NCI-H2196 (cell line): Measurements from ENCODE around the gene ME3.
"Not testable (repeated sequence)": the region's sequence is repeated elsewhere in the genome, so short reads cannot be mapped to it uniquely, and the experiment has no call there.

Experiments
- DNase-seq: peaks from one replicate; lab custom pipeline; 2025; ENCODE audit not compliant: unreplicated experiment; lab: John Stamatoyannopoulos, UW

The ME3 gene

DNA sequence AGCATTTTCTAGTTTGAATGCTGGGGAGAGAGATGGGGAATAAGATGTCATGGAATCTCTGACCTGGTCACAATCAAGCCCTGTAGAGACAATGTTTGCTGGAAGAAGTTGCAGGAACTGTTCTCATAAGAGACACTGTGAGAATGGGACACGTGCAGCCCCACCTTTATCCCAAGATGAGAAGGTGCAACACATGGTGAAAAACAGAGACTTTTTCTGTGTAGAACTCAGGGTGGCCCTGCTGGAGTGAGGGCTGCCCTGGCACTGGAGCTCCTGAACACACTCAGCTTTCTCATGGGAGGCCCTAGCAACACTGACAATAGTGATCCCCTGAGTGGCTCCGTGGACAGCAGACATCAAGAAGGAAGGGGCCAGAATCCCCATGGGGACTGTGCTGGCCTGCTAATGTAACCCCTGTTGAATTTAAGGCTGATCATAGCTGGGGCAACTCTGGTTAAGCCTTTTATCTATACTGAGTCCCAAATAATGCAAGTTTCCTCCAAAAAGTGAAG lies 106.6 kb downstream of the ME3 start:
- no peak for DNase-seq

- no peak for DNase-seq
Measured at GRCh38 chr11:86565388-86565787, 107.0 kb downstream of the ME3 start.

GRCh38 chr11:86562842-86563241 lies 109.6 kb downstream of the ME3 start:
- DNase-seq = not testable (repeated sequence)

DNA sequence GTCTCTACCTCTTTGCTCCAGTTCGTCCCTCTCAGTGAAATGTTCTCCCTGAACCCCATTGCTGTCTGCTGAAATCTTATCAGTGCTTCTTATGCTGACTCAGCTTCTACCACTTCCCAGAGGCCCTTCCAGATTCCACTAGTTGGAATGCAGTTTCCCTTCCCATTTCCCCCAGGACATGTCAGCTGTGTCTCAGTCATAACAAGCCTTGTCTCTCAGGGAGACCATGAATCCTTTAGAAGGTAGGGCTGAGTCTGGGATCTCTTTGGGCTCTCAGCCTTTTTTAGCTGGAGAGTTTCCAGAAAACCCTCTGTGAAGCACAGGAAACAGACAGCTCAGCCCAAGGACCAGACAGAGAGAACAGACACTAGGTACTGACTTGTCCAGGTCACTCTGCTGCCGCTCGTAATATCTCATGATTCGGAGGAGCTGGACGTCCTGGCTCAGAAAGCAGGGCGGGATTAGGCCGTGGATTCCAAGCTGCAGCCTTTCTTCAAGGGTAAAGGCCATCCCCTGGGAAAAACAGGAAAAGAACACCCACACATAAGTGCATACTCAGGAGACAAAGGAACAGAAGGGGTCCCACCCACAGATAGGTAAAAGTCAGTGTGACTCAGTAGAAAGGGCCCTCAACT lies 113.0 kb downstream of the ME3 start:
- no peak for DNase-seq

- DNase-seq = no peak
Measured at GRCh38 chr11:86558841-86559240, 113.6 kb downstream of the ME3 start.

DNA sequence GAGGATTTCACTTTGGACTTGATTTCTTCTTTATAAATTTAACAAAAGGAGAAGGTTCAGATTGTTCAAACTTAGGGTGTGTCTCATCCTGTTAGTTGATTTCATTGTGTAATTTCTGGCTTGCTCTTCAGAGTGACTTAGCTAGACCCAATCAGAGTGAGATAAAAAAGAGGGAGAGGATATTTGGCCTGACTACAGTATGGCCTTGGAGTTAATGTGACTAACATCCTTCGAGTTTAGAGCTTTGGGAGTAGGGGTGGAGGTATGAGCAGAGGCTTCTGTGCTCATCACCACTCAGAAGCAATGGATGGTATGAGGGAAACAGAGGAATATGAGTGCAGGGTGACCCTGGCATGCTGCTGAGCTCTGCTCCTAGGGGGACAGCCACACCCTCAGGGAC lies 114.2 kb downstream of the ME3 start:
- DNase-seq = no peak

- no peak for DNase-seq
Measured at GRCh38 chr11:86555866-86556265, 116.5 kb downstream of the ME3 start.

- DNase-seq = no peak
Measured at GRCh38 chr11:86555401-86555800, 117.0 kb downstream of the ME3 start.

DNA sequence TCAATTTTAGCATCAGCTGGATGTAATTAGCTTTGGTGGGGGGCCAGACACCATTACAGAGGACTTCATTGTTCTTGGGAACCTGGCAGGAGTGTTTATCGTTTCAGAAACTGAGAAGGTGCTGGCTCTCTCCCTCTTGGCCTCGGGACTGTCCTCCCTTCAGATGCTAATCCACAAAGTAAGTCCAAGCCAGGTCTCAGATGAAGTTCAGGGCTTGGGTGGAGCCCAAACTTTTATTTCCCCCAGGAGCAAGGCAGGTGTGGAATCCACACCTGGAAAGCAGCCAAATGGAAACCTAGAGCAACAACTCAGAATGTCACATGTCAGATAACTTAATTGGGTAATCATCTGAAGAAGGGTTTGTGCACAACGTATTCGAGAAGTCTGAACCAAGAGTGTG lies 119.2 kb downstream of the ME3 start:
- no peak for DNase-seq

- DNase-seq = peak; percentile 64
Measured at GRCh38 chr11:86551288-86552092, 120.9 kb downstream of the ME3 start.

- no peak for DNase-seq
Measured at GRCh38 chr11:86550757-86551156, 121.7 kb downstream of the ME3 start.

- DNase-seq = no peak
Measured at GRCh38 chr11:86548271-86548917, 124.0 kb downstream of the ME3 start.

GRCh38 chr11:86547727-86548126 lies 124.7 kb downstream of the ME3 start:
- no peak for DNase-seq

- DNase-seq = not testable (repeated sequence)
Measured at GRCh38 chr11:86541299-86541698, 131.1 kb downstream of the ME3 start.

- no peak for DNase-seq
Measured at GRCh38 chr11:86538223-86538548, 134.2 kb downstream of the ME3 start.

DNA sequence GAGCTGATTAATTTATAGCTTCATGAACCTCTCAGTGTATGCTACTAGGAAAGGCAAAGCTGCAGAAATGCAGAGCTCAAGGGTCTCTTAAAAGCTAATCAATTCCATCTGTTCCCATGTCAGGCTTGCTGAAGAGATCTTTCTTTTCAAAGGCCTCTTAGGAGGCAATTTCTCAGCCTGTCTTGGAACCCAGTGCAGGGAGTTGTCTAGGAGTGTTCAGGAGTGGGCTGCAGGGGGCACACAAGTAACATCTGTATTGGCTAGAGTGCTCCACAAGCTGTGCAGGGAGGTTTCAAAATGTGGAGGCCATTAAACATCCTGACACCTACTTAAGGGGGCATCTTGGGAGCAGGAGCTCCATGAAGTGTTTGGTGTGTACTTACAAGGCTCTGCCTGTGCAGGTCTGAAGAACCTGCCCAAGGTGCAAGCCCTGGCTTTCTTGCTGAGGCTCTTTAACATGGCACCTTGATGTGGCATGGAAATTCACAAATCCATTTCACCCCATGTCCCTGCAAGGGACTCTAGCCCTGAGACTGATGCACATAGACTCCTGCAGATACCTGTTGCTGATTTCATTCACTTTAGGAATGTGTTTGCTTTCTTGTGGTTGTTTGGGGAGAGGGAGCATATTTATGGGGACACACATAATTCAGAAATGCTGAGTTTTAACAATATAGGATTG lies 134.7 kb downstream of the ME3 start:
- no peak for DNase-seq

GRCh38 chr11:86535773-86536172 lies 136.6 kb downstream of the ME3 start:
- DNase-seq = no peak

DNA sequence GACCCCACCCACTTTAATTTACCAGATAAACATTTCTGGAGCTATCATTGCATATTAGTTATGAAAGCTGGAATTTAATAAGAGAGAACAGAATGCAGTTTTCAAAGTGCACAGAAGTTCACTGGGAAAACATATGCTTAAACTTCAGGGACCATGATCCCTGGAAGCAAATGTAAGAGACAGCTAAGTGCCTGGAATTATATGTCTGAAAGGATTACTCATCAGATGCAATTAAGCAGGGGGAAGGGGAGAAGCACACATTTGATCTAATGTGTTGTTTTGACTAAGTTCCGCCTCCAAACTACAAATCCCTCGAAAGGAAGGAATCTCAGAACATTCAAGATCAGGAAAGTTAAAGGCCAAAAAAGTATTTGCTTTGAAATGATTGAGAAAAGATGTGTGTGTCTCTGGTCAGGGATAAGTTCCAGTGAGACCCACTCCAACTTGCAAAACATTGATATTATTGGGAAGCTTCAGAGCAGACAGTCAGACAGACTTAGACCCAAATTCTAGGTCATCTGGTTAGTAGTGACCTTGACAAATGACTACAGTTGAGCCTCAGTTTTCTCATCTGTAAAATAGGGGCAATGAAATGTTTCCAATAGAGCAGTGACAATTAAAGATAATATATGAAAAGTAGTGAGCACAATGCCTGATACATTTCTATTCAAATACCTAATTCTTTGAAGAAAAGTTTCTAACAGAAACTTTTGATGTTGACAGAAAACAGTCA lies 147.6 kb downstream of the ME3 start:
- no peak for DNase-seq

DNA sequence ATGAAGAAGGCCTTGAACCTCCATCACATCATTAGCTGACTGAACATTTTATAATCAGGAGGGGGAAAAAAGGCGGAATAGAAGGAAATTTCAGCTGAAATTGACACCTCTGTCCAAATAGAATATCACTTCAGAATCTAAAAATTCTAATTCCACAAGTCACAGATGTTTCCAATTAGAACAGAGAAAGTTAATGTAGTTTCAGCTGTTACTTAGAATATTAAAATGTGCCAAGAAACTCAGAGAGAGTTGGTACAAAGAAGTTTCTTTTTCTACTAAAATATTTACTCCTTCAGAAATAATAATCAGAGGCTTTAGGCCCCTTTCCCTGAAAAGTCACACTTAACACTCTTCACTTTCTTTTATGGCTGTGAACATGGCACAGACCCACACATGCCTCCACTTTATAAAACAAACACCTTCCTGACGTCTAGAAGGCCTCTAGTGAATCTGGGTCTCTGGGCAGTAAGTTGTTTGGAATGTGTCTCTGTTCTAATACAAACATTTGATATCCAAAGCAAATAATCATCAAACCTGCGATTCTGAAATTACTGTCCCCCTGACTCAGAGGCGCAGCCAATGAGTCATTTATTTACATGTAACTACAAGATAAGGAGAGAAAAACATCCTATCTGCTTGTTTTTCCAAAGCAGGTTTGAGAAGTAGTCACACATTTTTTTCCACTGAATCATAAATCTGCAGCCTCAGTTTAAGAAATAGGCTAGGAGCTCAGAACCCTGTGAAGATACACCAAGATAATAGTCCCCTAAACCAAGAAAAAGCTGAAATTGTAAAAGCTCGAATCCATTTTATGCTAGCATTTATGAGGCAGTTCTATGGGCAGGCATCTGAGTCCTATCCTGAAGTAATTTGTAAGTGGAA lies 148.4 kb downstream of the ME3 start:
- peak; percentile 24 for DNase-seq

DNA sequence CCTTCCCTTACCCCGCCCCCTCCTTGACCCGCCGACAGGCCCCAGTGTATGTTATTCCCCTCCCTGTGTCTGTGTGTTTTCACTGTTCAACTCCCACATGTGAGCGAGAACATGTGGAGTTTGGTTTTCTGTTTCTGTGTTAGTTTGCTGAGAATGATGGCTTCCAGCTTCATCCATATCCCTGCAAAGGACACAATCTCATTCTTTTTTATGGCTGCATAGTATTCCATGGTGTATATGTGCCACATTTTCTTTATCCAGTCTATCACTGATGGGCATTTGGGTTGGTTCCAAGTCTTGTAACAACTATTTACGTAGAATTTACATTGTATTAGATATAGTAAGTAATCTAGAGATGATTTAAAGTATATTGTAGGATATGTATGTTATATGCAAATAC lies 149.9 kb downstream of the ME3 start:
- DNase-seq = not testable (repeated sequence)
